WTC11 (cell line): Measurements from ENCODE around the gene MAPK12. TPM values are rescaled to one million over a fixed set of nuclear protein-coding genes. Genes with fewer than 3 reads are reported as not detected.

ENCODE experiments used
- CTCF ChIP-seq: fragments of 200-600 bp; IDR thresholded peaks from 2 replicates; pipeline ENCODE4 v1.8.0; 2022; ENCODE audit warnings: antibody characterized with exemption
- ELF4 ChIP-seq: sonication (generic); formaldehyde crosslinking; IDR thresholded peaks from 2 replicates; pipeline ENCODE4 v1.8.1; 2022; ENCODE audit warnings: low read depth, mild to moderate bottlenecking, moderate library complexity, missing genetic modification reagents
- EMX1 ChIP-seq: fragments of 250-450 bp; sonication (Bioruptor Pico); IDR thresholded peaks from 2 replicates; pipeline ENCODE4 v1.8.0; 2021; ENCODE audit warnings: mild to moderate bottlenecking
- ESRRA ChIP-seq: sonication (generic); formaldehyde crosslinking; IDR thresholded peaks from 2 replicates; pipeline ENCODE4 v1.8.1; 2022; ENCODE audit warnings: mild to moderate bottlenecking, missing genetic modification reagents, borderline replicate concordance
- ETV6 ChIP-seq: sonication (generic); formaldehyde crosslinking; IDR thresholded peaks from 2 replicates; pipeline ENCODE4 v1.8.1; 2022; ENCODE audit warnings: mild to moderate bottlenecking, missing genetic modification reagents
- FOXP1 ChIP-seq: sonication (generic); formaldehyde crosslinking; IDR thresholded peaks from 2 replicates; pipeline ENCODE4 v1.8.0; 2022; ENCODE audit warnings: missing genetic modification reagents, mild to moderate bottlenecking, moderate library complexity, borderline replicate concordance
- GABPB1 ChIP-seq: sonication (generic); formaldehyde crosslinking; IDR thresholded peaks from 2 replicates; pipeline ENCODE4 v1.8.1; 2023; ENCODE audit warnings: mild to moderate bottlenecking, missing genetic modification reagents
- GTF2I ChIP-seq: fragments of 250-450 bp; sonication (Bioruptor Pico); conservative IDR thresholded peaks from 2 replicates; pipeline ENCODE4 v1.4.0; 2021; ENCODE audit warnings: mild to moderate bottlenecking
- HMGA2 ChIP-seq: fragments of 250-450 bp; sonication (Bioruptor Pico); IDR thresholded peaks from 2 replicates; pipeline ENCODE4 v1.4.0; 2021; ENCODE audit warnings: mild to moderate bottlenecking, moderate library complexity
- NFATC4 ChIP-seq: fragments of 250-450 bp; sonication (Bioruptor Pico); IDR thresholded peaks from 2 replicates; pipeline ENCODE4 v1.9.0; 2021; ENCODE audit warnings: mild to moderate bottlenecking
- NFE2L1 ChIP-seq: sonication (generic); formaldehyde crosslinking; IDR thresholded peaks from 2 replicates; pipeline ENCODE4 v1.8.1; 2023; ENCODE audit warnings: missing genetic modification reagents
- NR1H2 ChIP-seq: sonication (generic); formaldehyde crosslinking; IDR thresholded peaks from 2 replicates; pipeline ENCODE4 v1.9.0; 2021; ENCODE audit warnings: mild to moderate bottlenecking, moderate library complexity, missing genetic modification reagents
- NR3C1 ChIP-seq: sonication (generic); formaldehyde crosslinking; conservative IDR thresholded peaks from 2 replicates; pipeline ENCODE4 v1.8.1; 2023; ENCODE audit warnings: low read depth, mild to moderate bottlenecking, missing genetic modification reagents
- RELA ChIP-seq: sonication (generic); formaldehyde crosslinking; IDR thresholded peaks from 2 replicates; pipeline ENCODE4 v1.8.1; 2022; ENCODE audit warnings: missing genetic modification reagents, mild to moderate bottlenecking, borderline replicate concordance
- RORB ChIP-seq: fragments of 250-450 bp; sonication (Bioruptor Pico); IDR thresholded peaks from 2 replicates; pipeline ENCODE4 v1.9.0; 2021; ENCODE audit warnings: mild to moderate bottlenecking
- SMAD4 ChIP-seq: sonication (generic); formaldehyde crosslinking; IDR thresholded peaks from 2 replicates; pipeline ENCODE4 v1.8.0; 2022; ENCODE audit warnings: mild to moderate bottlenecking, missing genetic modification reagents
- SP1 ChIP-seq: sonication (generic); formaldehyde crosslinking; conservative IDR thresholded peaks from 2 replicates; pipeline ENCODE4 v1.8.1; 2022; ENCODE audit warnings: missing genetic modification reagents
- TEAD4 ChIP-seq: sonication (generic); formaldehyde crosslinking; IDR thresholded peaks from 2 replicates; pipeline ENCODE4 v1.8.0; 2022; ENCODE audit warnings: mild to moderate bottlenecking, missing genetic modification reagents
- TP53 ChIP-seq: sonication (generic); formaldehyde crosslinking; IDR thresholded peaks from 2 replicates; pipeline ENCODE4 v1.8.1; 2023; ENCODE audit warnings: mild to moderate bottlenecking, missing genetic modification reagents
- USF2 ChIP-seq: sonication (generic); formaldehyde crosslinking; IDR thresholded peaks from 2 replicates; pipeline ENCODE4 v1.8.1; 2023; ENCODE audit warnings: mild to moderate bottlenecking, missing genetic modification reagents, moderate library complexity
- ZBTB43 ChIP-seq: sonication (generic); formaldehyde crosslinking; IDR thresholded peaks from 2 replicates; pipeline ENCODE4 v1.8.1; 2023; ENCODE audit warnings: mild to moderate bottlenecking, missing genetic modification reagents
- ZNF219 ChIP-seq: sonication (generic); formaldehyde crosslinking; IDR thresholded peaks from 2 replicates; pipeline ENCODE4 v1.8.0; 2023; ENCODE audit warnings: missing genetic modification reagents, mild to moderate bottlenecking, borderline replicate concordance
- ZNF232 ChIP-seq: sonication (generic); formaldehyde crosslinking; IDR thresholded peaks from 2 replicates; pipeline ENCODE4 v1.8.0; 2022; ENCODE audit warnings: mild to moderate bottlenecking, missing genetic modification reagents
- ZNF396 ChIP-seq: fragments of 250-450 bp; sonication (Bioruptor Pico); IDR thresholded peaks from 2 replicates; pipeline ENCODE4 v1.8.0; 2021; ENCODE audit warnings: mild to moderate bottlenecking, moderate library complexity, borderline replicate concordance
- total RNA-seq: library from RNA; stranded (reverse); gene quantifications from 3 replicates; pipeline ENCODE4 v1.2.3, GENCODE V29; 2021
- TF ChIP-seq, protein P1 (sequence below): sonication (generic); formaldehyde crosslinking; IDR thresholded peaks from 2 replicates; pipeline ENCODE4 v1.8.1; 2023; ENCODE audit warnings: mild to moderate bottlenecking, missing genetic modification reagents
- TF ChIP-seq, protein P2 (sequence below): sonication (generic); formaldehyde crosslinking; IDR thresholded peaks from 2 replicates; pipeline ENCODE4 v1.8.1; 2022; ENCODE audit warnings: low read depth, missing genetic modification reagents, borderline replicate concordance
- TF ChIP-seq, protein P3 (sequence below): fragments of 250-450 bp; sonication (Bioruptor Pico); IDR thresholded peaks from 2 replicates; pipeline ENCODE4 v1.9.0; 2021; ENCODE audit warnings: mild to moderate bottlenecking
- TF ChIP-seq, protein P4 (sequence below): sonication (generic); formaldehyde crosslinking; IDR thresholded peaks from 2 replicates; pipeline ENCODE4 v1.8.1; 2022; ENCODE audit warnings: mild to moderate bottlenecking, moderate library complexity, missing genetic modification reagents

Gene MAPK12
- total RNA-seq, 1 experiment from 2014 or later: 31.0 TPM

DNA sequence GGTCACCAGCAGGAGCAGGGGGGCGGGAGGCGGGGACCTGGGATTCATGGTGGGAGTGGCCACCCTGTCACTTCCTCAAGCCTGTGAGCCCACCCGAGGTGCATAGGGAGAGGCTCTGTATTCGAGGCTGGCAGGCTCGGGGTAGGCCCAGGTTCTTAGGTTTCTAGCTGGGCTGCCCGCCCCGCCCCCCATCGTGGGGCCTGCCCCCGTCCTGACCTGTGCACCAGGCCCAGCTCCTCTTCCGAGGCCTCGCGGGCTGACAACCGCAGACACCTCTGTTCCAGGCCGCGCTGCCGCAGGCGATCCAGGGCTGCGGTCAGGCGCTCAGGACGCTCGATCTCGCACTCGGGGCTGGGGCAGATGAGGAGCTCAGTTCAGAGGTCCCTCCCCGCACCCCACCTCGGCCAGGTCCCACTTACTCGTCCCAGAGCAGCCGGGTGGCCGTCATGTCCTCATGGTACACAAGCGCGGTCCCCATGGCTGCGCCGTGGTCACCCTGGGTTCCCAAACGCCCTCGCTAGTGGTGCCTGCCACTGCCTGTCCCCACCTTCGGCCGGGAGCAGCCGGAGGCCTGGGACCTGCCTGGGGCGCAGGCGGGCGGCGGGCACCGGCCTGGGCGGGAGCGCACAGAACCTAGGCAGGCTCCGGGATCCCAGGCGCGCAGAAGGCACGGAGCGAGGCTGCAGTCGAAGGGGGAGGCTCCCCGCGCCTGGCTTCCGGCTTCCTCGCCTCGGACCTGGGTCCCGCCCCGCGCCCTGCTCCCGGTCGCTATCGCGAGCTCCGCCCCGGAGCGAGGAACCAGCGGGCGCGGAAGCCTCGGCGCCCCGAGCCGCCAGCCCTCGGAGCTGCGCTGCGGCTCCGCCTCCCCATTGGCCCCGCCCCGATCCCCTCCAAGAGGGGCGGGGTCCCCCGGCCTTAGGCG is 10.7 kb downstream of the MAPK12 start, which contains the start of gene HDAC10 (continued):
- TF ChIP-seq, protein P1, sequence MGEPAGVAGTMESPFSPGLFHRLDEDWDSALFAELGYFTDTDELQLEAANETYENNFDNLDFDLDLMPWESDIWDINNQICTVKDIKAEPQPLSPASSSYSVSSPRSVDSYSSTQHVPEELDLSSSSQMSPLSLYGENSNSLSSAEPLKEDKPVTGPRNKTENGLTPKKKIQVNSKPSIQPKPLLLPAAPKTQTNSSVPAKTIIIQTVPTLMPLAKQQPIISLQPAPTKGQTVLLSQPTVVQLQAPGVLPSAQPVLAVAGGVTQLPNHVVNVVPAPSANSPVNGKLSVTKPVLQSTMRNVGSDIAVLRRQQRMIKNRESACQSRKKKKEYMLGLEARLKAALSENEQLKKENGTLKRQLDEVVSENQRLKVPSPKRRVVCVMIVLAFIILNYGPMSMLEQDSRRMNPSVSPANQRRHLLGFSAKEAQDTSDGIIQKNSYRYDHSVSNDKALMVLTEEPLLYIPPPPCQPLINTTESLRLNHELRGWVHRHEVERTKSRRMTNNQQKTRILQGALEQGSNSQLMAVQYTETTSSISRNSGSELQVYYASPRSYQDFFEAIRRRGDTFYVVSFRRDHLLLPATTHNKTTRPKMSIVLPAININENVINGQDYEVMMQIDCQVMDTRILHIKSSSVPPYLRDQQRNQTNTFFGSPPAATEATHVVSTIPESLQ (CRISPR knock-in tag): no peak
- TF ChIP-seq NR3C1: no peak
- TF ChIP-seq NFE2L1 (CRISPR knock-in tag): 0 out of 2 replicates have a peak, but pooled peaks have one; percentile 51
- no peak for TF ChIP-seq SMAD4 (CRISPR knock-in tag)
- TF ChIP-seq, protein P2, sequence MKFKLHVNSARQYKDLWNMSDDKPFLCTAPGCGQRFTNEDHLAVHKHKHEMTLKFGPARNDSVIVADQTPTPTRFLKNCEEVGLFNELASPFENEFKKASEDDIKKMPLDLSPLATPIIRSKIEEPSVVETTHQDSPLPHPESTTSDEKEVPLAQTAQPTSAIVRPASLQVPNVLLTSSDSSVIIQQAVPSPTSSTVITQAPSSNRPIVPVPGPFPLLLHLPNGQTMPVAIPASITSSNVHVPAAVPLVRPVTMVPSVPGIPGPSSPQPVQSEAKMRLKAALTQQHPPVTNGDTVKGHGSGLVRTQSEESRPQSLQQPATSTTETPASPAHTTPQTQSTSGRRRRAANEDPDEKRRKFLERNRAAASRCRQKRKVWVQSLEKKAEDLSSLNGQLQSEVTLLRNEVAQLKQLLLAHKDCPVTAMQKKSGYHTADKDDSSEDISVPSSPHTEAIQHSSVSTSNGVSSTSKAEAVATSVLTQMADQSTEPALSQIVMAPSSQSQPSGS (CRISPR knock-in tag): no peak
- TF ChIP-seq, protein P3, sequence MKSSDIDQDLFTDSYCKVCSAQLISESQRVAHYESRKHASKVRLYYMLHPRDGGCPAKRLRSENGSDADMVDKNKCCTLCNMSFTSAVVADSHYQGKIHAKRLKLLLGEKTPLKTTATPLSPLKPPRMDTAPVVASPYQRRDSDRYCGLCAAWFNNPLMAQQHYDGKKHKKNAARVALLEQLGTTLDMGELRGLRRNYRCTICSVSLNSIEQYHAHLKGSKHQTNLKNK (CRISPR knock-in tag): no peak
- no peak for TF ChIP-seq ZNF232 (CRISPR knock-in tag)
- no peak for TF ChIP-seq NFATC4
- no peak; the same call in 1 of the 2 replicates for TF ChIP-seq ETV6 (CRISPR knock-in tag)
- no peak for TF ChIP-seq ZNF396
- no peak for TF ChIP-seq NR1H2
- TF ChIP-seq RORB (CRISPR knock-in tag): no peak
- no peak for TF ChIP-seq ZBTB43 (CRISPR knock-in tag)
- no peak for TF ChIP-seq ESRRA (CRISPR knock-in tag)
- TF ChIP-seq ELF4: no peak
- no peak for TF ChIP-seq GTF2I
- TF ChIP-seq FOXP1 (CRISPR knock-in tag): no peak; the same call in 1 of the 2 replicates
- no peak for TF ChIP-seq HMGA2 (CRISPR knock-in tag)
- TF ChIP-seq CTCF: no peak
- TF ChIP-seq RELA (CRISPR knock-in tag): no peak
- no peak for TF ChIP-seq EMX1 (CRISPR knock-in tag)
- TF ChIP-seq GABPB1 (CRISPR knock-in tag): 0 out of 2 replicates have a peak, but pooled peaks have one; percentile 8
- no peak; the same call in 1 of the 2 replicates for TF ChIP-seq USF2 (CRISPR knock-in tag)
- TF ChIP-seq SP1 (CRISPR knock-in tag): no peak; the same call in 1 of the 2 replicates
- TF ChIP-seq ZNF219: no peak
- TF ChIP-seq, protein P4, sequence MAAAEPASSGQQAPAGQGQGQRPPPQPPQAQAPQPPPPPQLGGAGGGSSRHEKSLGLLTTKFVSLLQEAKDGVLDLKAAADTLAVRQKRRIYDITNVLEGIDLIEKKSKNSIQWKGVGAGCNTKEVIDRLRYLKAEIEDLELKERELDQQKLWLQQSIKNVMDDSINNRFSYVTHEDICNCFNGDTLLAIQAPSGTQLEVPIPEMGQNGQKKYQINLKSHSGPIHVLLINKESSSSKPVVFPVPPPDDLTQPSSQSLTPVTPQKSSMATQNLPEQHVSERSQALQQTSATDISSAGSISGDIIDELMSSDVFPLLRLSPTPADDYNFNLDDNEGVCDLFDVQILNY: no peak
- TF ChIP-seq TEAD4 (CRISPR knock-in tag): no peak
- TF ChIP-seq TP53 (CRISPR knock-in tag): no peak
